Endothelial cell of umbilical vein (primary cell): Measurements from ENCODE around the gene PTPN12. TPM values are rescaled to one million over a fixed set of nuclear protein-coding genes. Genes with fewer than 3 reads are reported as not detected.

Experiments used
- BruUV-seq: library from RNA; stranded (reverse); fragments of 400-500 nt; replicated peaks from 2 replicates; lab custom pipeline; 2021; lab: Mats Ljungman, UMichigan
- CTCF ChIA-PET: fragments of 300-600, 350-600 bp; sonication (Branson Sonifier 250); formaldehyde crosslinking; loops from one replicate; lab custom pipeline; 2021; ENCODE audit warnings: antibody characterized with exemption, inconsistent platforms; lab: Charles Lee
- POLR2A ChIA-PET: fragments of 300-600, 350-600 bp; sonication (Branson Sonifier 250); formaldehyde crosslinking; loops from one replicate; lab custom pipeline; 2021; ENCODE audit warnings: antibody characterized with exemption, inconsistent platforms; lab: Charles Lee
- DNase-seq: peaks from one replicate; pipeline ENCODE4 v3.0.0-alpha.2; 2011; ENCODE audit warnings: low read depth, low spot score
- FAIRE-seq: peaks from 2 replicates; lab custom pipeline; 2011; peaks lifted over from hg19 to GRCh38; lab: Jason Lieb, UNC
- H2AFZ ChIP-seq: 2 replicates; pipeline ENCODE4 v1.6.0; 2012; ENCODE audit warnings: low read depth, low read length, control low read depth, inconsistent platforms
- H3K27ac ChIP-seq: 2 replicates; pipeline ENCODE4 v1.5.1; 2011; ENCODE audit warnings: low read depth, mild to moderate bottlenecking, control low read depth, low read length, moderate library complexity; ENCODE audit not compliant: insufficient read depth
- H3K27me3 ChIP-seq, 2 experiments: 2 replicates each; pipeline versions ENCODE4 v1.6.0 to v1.6.1; 2011; ENCODE audit warnings: low read length in 2 of 2, mixed read lengths in 1 of 2; ENCODE audit not compliant: control insufficient read depth in 2 of 2, insufficient read depth in 2 of 2
- H3K36me3 ChIP-seq, 2 experiments: 2 replicates in 1 of 2; 3 replicates in 1 of 2; pipeline ENCODE4 v1.5.1; 2011; ENCODE audit warnings: low read length in 2 of 2, mild to moderate bottlenecking in 1 of 2, moderate library complexity in 1 of 2; ENCODE audit not compliant: control insufficient read depth in 2 of 2, insufficient read depth in 2 of 2; ENCODE audit errors: extremely low read depth in 1 of 2
- H3K4me1 ChIP-seq: 3 replicates; pipeline ENCODE4 v1.5.1; 2011; ENCODE audit warnings: mild to moderate bottlenecking, low read length; ENCODE audit not compliant: control insufficient read depth, insufficient read depth; ENCODE audit errors: extremely low read depth
- H3K4me2 ChIP-seq: 2 replicates; pipeline ENCODE4 v1.6.1; 2011; ENCODE audit warnings: low read length, control low read depth, mixed read lengths; ENCODE audit not compliant: insufficient read depth
- H3K4me3 ChIP-seq, 3 experiments: fragments of 200-600 bp in 1 of 3; sonication (generic), shearing (Covaris generic) in 1 of 3; replicated peaks in 1 of 3; 2 replicates each; pipeline ENCODE4 v1.5.1; 2011 to 2016; ENCODE audit warnings: control low read depth in 3 of 3, low read length in 3 of 3, mild to moderate bottlenecking in 2 of 3, inconsistent platforms in 1 of 3, low read depth in 1 of 3, moderate library complexity in 1 of 3; ENCODE audit not compliant: insufficient read depth in 1 of 3
- H3K79me2 ChIP-seq: 2 replicates; pipeline ENCODE4 v1.6.0; 2012; ENCODE audit warnings: low read length, inconsistent platforms; ENCODE audit not compliant: control insufficient read depth, insufficient read depth
- H3K9ac ChIP-seq: replicated peaks from 2 replicates; pipeline ENCODE3; 2011; ENCODE audit warnings: low read length, control low read depth; ENCODE audit not compliant: insufficient read depth; ENCODE audit errors: extremely low read depth
- H3K9me1 ChIP-seq: replicated peaks from 3 replicates; pipeline ENCODE4 v1.6.0; 2011; ENCODE audit warnings: mild to moderate bottlenecking, low read length; ENCODE audit not compliant: control insufficient read depth, insufficient read depth; ENCODE audit errors: extremely low read depth
- H3K9me3 ChIP-seq: replicated peaks from 2 replicates; pipeline ENCODE4 v1.5.1; 2012; ENCODE audit warnings: low read length, inconsistent platforms; ENCODE audit not compliant: control insufficient read depth, insufficient read depth
- H4K20me1 ChIP-seq: replicated peaks from 2 replicates; pipeline ENCODE3; 2011; ENCODE audit warnings: mild to moderate bottlenecking, low read length; ENCODE audit not compliant: control insufficient read depth, insufficient read depth; ENCODE audit errors: extremely low read depth
- EZH2 ChIP-seq: IDR thresholded peaks from 2 replicates; pipeline ENCODE4 v1.6.1; 2012; ENCODE audit warnings: borderline replicate concordance, low read depth, mild to moderate bottlenecking, moderate library complexity, low read length, inconsistent platforms; ENCODE audit not compliant: severe bottlenecking
- FOS ChIP-seq: IDR thresholded peaks from 2 replicates; pipeline ENCODE4 v1.6.1; 2011; ENCODE audit warnings: mild to moderate bottlenecking, low read length, moderate library complexity, borderline replicate concordance; ENCODE audit not compliant: insufficient read depth
- GATA2 ChIP-seq: IDR thresholded peaks from 2 replicates; pipeline ENCODE4 v1.7.0; 2011; ENCODE audit warnings: low read depth, mild to moderate bottlenecking, moderate library complexity, mixed read lengths, low read length; ENCODE audit not compliant: insufficient read length, insufficient read depth
- JUN ChIP-seq: IDR thresholded peaks from 2 replicates; pipeline ENCODE4 v1.6.1; 2011; ENCODE audit warnings: borderline replicate concordance, low read depth; ENCODE audit not compliant: insufficient read length, insufficient read depth
- MYC ChIP-seq: IDR thresholded peaks from one replicate; pipeline ENCODE4 v1.6.1; 2011; ENCODE audit warnings: mild to moderate bottlenecking, low read depth, low read length
- POLR2A ChIP-seq: IDR thresholded peaks from 2 replicates; pipeline ENCODE4 v1.6.1; 2012; ENCODE audit warnings: low read depth, mild to moderate bottlenecking, control low read depth, low read length
- POLR2AphosphoS5 ChIP-seq: IDR thresholded peaks from 2 replicates; pipeline ENCODE4 v1.6.1; 2012; ENCODE audit warnings: low read depth, mild to moderate bottlenecking, control low read depth, low read length, moderate library complexity; ENCODE audit not compliant: insufficient read depth
- dilution Hi-C: fragments of 300-500 bp; cut with MboI; formaldehyde crosslinking; loops from one replicate; pipeline ENCODE4 v1.15.0; 2019; ENCODE audit warnings: low sequenced_read_pairs; ENCODE audit not compliant: extremely low pct_ligation_motif_present
- intact Hi-C: fragments of 100-400 bp; cut with micrococcal nuclease; formaldehyde crosslinking; loops from one replicate; pipeline ENCODE4 v1.10.0; 2022
- polyA plus RNA-seq, 4 experiments: library from polyadenylated mRNA; depleted of rRNA in 3 of 4; stranded (reverse) in 3 of 4; unstranded in 1 of 4; fragments of >200 nt; gene quantifications; 2 replicates each; pipeline versions ENCODE4 v1.2.1 to v1.2.3, GENCODE V29; 2011 to 2012; ENCODE audit warnings: missing spikeins in 1 of 4
- total RNA-seq: library from RNA; stranded (reverse); gene quantifications from 2 replicates; pipeline ENCODE4 v1.2.3, GENCODE V29; 2021
- TF ChIP-seq, protein P1 (sequence below), 2 donors: IDR thresholded peaks; 1 replicate in 1 of 2; 2 replicates in 1 of 2; pipeline ENCODE4 v1.5.1; 2011; ENCODE audit warnings: low read length in 2 of 2, mild to moderate bottlenecking in 2 of 2, moderate library complexity in 2 of 2, control low read depth in 1 of 2, inconsistent platforms in 1 of 2, low read depth in 1 of 2; ENCODE audit not compliant: insufficient read depth in 1 of 2; ENCODE audit errors: extremely low read depth in 1 of 2
- TF ChIP-seq, protein P2 (sequence below): IDR thresholded peaks from 2 replicates; pipeline ENCODE4 v1.6.1; 2011; ENCODE audit not compliant: insufficient read depth, insufficient read length

PTPN12 gene
- total and polyA plus RNA-seq, 2 donors (not counting 3 experiments of a cell fraction or from before 2014, with no cell fraction given), result 30.6 to 137 TPM

DNA sequence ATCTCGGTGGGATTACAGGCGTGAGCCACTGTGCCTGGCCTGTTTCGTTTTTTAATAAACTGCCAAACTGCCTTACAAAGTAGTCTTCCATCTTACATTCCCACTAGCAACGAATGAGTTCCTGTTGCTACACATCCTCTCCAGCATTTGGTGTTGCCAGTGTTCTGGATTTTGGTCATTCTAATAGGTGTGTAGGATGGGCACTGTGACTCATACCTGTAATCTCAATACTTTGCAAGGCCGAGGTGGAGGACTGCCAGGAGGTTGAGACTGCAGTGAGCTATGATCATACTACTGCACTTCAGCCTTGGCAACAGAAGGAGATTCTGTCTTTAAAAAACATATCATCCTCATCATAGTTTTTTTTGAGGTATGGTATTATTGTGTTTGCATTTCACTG, 137.8 kb downstream of the PTPN12 start:
- no peak overlapping the region for H3K4me2 ChIP-seq
- H3K27ac ChIP-seq, result no peak overlapping the region
- intact Hi-C loops (no loop called here), dilution Hi-C loops (no loop called here)
- CTCF ChIA-PET, result interaction anchor here (0.9 to 3.3 kb wide), 3 partner anchors 12 to 23 kb away, joined by 3 to 15 read pairs (median 3); partner anchors contain the start of gene RSBN1L
- POLR2A ChIA-PET, result no interaction called here
- no peak for DNase-seq
- H3K9ac ChIP-seq, result no peak overlapping the region
- no peak for TF ChIP-seq POLR2AphosphoS5
- no peak for TF ChIP-seq GATA2
- no peak for TF ChIP-seq EZH2
- no peak for TF ChIP-seq FOS
- TF ChIP-seq, protein P1, sequence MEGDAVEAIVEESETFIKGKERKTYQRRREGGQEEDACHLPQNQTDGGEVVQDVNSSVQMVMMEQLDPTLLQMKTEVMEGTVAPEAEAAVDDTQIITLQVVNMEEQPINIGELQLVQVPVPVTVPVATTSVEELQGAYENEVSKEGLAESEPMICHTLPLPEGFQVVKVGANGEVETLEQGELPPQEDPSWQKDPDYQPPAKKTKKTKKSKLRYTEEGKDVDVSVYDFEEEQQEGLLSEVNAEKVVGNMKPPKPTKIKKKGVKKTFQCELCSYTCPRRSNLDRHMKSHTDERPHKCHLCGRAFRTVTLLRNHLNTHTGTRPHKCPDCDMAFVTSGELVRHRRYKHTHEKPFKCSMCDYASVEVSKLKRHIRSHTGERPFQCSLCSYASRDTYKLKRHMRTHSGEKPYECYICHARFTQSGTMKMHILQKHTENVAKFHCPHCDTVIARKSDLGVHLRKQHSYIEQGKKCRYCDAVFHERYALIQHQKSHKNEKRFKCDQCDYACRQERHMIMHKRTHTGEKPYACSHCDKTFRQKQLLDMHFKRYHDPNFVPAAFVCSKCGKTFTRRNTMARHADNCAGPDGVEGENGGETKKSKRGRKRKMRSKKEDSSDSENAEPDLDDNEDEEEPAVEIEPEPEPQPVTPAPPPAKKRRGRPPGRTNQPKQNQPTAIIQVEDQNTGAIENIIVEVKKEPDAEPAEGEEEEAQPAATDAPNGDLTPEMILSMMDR (IDR thresholded peaks at IDR 0.05; ENCODE audit: extremely low read depth in 1 of 2, insufficient read depth in 1 of 2, low read depth in 1 of 2, low read length in 2 of 2), result no peak
- no peak for TF ChIP-seq MYC
- TF ChIP-seq, protein P2, sequence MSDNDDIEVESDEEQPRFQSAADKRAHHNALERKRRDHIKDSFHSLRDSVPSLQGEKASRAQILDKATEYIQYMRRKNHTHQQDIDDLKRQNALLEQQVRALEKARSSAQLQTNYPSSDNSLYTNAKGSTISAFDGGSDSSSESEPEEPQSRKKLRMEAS, result no peak
- no peak for TF ChIP-seq JUN
- TF ChIP-seq POLR2A, result no peak
- H3K9me1 ChIP-seq, result no peaks in the 10 kb centered on the region
- H3K4me1 ChIP-seq, result no peaks in the 10 kb centered on the region
- H3K4me3 ChIP-seq, result no peak overlapping the region
- no peaks in the 10 kb centered on the region for H3K27me3 ChIP-seq
- H3K79me2 ChIP-seq, result no peaks in the 10 kb centered on the region
- FAIRE-seq, result no peak
- H4K20me1 ChIP-seq, result no peaks in the 10 kb centered on the region
- BruUV-seq, result no TSS peak
- H2AFZ ChIP-seq, result no peak overlapping the region
- no peaks in the 10 kb centered on the region for H3K9me3 ChIP-seq
- H3K36me3 ChIP-seq, result no peaks in the 10 kb centered on the region
